NB4 (cell line): ENCODE results near the gene IGF1.
"Not testable (repeated sequence)": the region's sequence is repeated elsewhere in the genome, so short reads cannot be mapped to it uniquely, and the experiment has no call there.

Source experiments
- DNase-seq: peaks from one replicate; pipeline ENCODE4 v3.0.0; 2010; ENCODE audit warnings: low read depth
- H3K4me3 ChIP-seq: one replicate; pipeline ENCODE4 v1.5.1; 2011; ENCODE audit warnings: mild to moderate bottlenecking, low read depth, low read length, moderate library complexity
- MAX ChIP-seq: IDR thresholded peaks from 2 replicates; pipeline ENCODE4 v1.6.1; 2011; ENCODE audit warnings: low read depth, low read length
- MYC ChIP-seq: IDR thresholded peaks from 2 replicates; pipeline ENCODE4 v1.6.1; 2011; ENCODE audit warnings: low read depth, low read length
- POLR2A ChIP-seq: IDR thresholded peaks from 2 replicates; pipeline ENCODE4 v1.6.1; 2011; ENCODE audit warnings: mild to moderate bottlenecking; ENCODE audit not compliant: insufficient read length; ENCODE audit errors: extremely low read depth
- TF ChIP-seq, protein P1 (sequence below): IDR thresholded peaks from one replicate; pipeline ENCODE4 v1.5.1; 2012; ENCODE audit warnings: low read depth, low read length

The IGF1 gene

GRCh38 chr12:102371165-102371564 lies 109.2 kb downstream of the IGF1 start:
- TF ChIP-seq POLR2A (no peak), MAX (no peak)
- TF ChIP-seq, protein P1, sequence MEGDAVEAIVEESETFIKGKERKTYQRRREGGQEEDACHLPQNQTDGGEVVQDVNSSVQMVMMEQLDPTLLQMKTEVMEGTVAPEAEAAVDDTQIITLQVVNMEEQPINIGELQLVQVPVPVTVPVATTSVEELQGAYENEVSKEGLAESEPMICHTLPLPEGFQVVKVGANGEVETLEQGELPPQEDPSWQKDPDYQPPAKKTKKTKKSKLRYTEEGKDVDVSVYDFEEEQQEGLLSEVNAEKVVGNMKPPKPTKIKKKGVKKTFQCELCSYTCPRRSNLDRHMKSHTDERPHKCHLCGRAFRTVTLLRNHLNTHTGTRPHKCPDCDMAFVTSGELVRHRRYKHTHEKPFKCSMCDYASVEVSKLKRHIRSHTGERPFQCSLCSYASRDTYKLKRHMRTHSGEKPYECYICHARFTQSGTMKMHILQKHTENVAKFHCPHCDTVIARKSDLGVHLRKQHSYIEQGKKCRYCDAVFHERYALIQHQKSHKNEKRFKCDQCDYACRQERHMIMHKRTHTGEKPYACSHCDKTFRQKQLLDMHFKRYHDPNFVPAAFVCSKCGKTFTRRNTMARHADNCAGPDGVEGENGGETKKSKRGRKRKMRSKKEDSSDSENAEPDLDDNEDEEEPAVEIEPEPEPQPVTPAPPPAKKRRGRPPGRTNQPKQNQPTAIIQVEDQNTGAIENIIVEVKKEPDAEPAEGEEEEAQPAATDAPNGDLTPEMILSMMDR, result no peak
- no peak for DNase-seq
- no peak overlapping the region for H3K4me3 ChIP-seq

- no peak overlapping the region for H3K4me3 ChIP-seq
- no peak for DNase-seq
- TF ChIP-seq MYC, result no peak
- TF ChIP-seq POLR2A, result no peak
- TF ChIP-seq, protein P1, result no peak
- TF ChIP-seq MAX, result no peak
These were observed 110.5 kb downstream of the IGF1 start for GRCh38 chr12:102369876-102370275.

DNA sequence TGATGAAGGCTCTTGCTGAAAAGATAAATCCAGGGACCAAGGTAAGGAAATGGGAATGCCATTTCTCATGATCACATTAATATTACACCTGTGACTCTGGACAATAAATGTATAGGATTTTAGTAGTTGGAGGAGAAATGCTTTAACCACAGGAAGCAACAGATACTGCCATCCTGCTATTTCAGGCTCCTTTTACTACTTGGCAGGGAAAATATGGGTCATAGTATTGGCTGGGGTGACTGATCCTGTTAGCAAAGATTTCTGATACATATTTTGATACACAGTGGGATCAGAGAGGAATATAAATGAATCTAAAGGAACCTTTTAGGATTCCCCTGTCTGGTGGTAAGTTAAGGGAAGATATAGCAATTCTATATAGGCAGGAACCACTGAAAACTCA lies 115.0 kb downstream of the IGF1 start:
- no peak for TF ChIP-seq MAX
- no peak for TF ChIP-seq POLR2A
- no peak for TF ChIP-seq MYC
- TF ChIP-seq, protein P1, result no peak
- no peak for DNase-seq
- H3K4me3 ChIP-seq, result no peak overlapping the region

DNA sequence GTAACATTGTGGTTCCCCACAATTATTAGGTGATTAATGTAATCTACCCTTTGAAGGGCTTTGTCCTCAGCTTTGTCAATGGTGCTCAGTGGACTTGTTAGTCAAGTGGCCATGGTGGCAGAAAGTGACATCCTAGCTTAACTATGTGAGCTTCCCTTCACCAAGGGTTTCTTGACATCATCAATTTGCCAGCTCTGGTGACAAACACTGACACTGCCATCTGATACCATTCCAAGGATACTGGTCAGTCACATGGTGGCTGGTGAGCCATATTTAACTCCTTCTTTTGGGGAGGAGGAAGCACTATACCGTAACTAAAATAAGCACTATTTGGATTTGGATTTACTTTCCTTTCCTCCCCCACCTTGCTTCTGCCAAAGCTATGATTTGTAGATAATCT lies 115.7 kb downstream of the IGF1 start:
- H3K4me3 ChIP-seq, result no peak overlapping the region
- TF ChIP-seq POLR2A (no peak), MYC (no peak), MAX (no peak)
- TF ChIP-seq, protein P1, result no peak
- no peak for DNase-seq

DNA sequence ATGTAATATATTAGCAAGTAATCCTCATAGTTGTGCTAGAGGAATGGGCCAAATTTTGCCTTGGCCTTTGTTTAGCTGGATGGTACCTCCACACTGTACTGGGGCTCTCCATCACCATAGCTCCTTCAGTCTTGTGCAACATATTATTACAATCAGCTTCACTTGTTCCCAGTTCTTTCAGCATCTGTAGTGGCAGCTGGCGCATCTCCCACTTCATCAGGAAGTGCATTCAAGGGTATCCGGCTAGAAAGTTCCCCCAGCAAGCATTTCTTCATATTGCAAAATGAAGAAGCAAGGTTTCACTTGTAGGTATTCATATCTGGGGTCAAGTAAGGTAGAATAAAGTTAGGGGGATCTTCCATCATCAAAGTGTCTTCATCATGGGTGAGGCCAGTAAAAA lies 123.7 kb downstream of the IGF1 start:
- TF ChIP-seq MYC (no peak), MAX (no peak), POLR2A (no peak)
- TF ChIP-seq, protein P1, result no peak
- H3K4me3 ChIP-seq, result no peak overlapping the region
- DNase-seq, result no peak

DNA sequence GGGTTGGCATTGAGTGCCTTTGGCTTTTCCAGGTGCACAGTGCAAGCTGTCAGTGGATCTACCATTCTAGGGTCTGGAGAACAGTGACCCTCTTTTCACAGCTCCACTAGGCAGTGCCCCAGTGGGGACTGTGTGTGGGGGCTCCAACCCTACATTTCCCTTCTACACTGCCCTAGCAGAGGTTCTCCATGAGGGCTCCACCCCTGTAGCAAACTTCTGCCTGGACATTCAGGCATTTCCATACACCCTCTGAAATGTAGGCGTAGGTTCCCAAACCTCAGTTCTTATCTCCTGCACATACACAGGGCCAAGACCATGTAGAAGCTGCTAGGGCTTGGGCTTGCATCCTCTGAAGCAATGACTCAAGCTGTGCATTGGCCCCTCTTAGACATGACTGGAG lies 126.1 kb downstream of the IGF1 start:
- not testable (repeated sequence) for H3K4me3 ChIP-seq, DNase-seq

DNA sequence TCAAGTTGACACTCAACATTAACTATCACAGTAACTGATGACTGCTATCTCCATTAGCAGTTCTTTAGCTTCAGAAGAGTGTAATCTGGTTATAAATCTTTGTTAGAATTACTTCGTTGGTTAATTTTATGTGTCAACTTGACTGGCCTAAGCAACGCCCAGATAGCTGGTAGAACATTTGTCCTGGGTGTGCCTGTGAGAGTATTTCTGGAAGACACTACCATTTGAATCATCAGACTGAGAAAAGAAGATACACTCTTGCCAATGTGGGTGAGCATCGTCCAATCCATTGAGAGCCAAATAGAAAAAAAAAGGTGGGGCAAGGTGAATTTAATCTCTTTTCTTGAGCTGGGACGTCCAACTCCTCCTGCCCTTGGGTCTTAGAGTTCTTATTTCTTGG lies 129.0 kb downstream of the IGF1 start:
- no peak overlapping the region for H3K4me3 ChIP-seq
- TF ChIP-seq MYC, result no peak
- no peak for TF ChIP-seq POLR2A
- TF ChIP-seq, protein P1, result no peak
- TF ChIP-seq MAX, result no peak
- no peak for DNase-seq
